GM23248 (cell line): ENCODE data around the gene RPH3AL. TPM values are rescaled to one million over a fixed set of nuclear protein-coding genes. Genes with fewer than 3 reads are reported as not detected.

ENCODE experiments used
- DNase-seq: peaks from one replicate; pipeline ENCODE4 v3.0.0-alpha.2; 2015
- H2AFZ ChIP-seq: fragments of 200-600 bp; sonication (generic); 2 replicates; pipeline ENCODE4 v1.6.1; 2016; ENCODE audit warnings: antibody characterized with exemption
- H3F3A ChIP-seq: fragments of 200-600 bp; sonication (generic); 2 replicates; pipeline ENCODE4 v1.6.1; 2016; ENCODE audit warnings: mild to moderate bottlenecking, antibody characterized with exemption, mixed run types; ENCODE audit not compliant: insufficient read depth
- H3K27ac ChIP-seq: fragments of 200-600 bp; sonication (generic); 2 replicates; pipeline ENCODE4 v1.5.1; 2016; ENCODE audit warnings: mild to moderate bottlenecking
- H3K27me3 ChIP-seq: fragments of 200-600 bp; sonication (generic); replicated peaks from 2 replicates; pipeline ENCODE4 v1.6.1; 2016; ENCODE audit warnings: mild to moderate bottlenecking; ENCODE audit not compliant: insufficient read depth
- H3K36me3 ChIP-seq: fragments of 200-600 bp; sonication (generic); 2 replicates; pipeline ENCODE4 v1.6.1; 2016; ENCODE audit warnings: low read depth, mild to moderate bottlenecking
- H3K4me1 ChIP-seq: fragments of 200-600 bp; sonication (generic); 2 replicates; pipeline ENCODE4 v1.6.1; 2016; ENCODE audit warnings: mild to moderate bottlenecking; ENCODE audit not compliant: insufficient read depth
- H3K4me2 ChIP-seq: fragments of 200-600 bp; sonication (generic); one replicate; pipeline ENCODE4 v1.6.1; 2016; ENCODE audit warnings: mild to moderate bottlenecking; ENCODE audit not compliant: unreplicated experiment
- H3K4me3 ChIP-seq: fragments of 200-600 bp; sonication (generic); 2 replicates; pipeline ENCODE4 v1.5.1; 2016; ENCODE audit warnings: mild to moderate bottlenecking
- H3K79me2 ChIP-seq: fragments of 200-600 bp; sonication (generic); 2 replicates; pipeline ENCODE4 v1.6.1; 2016; ENCODE audit warnings: mild to moderate bottlenecking; ENCODE audit not compliant: insufficient read depth
- H3K9ac ChIP-seq: fragments of 200-600 bp; sonication (generic); 2 replicates; pipeline ENCODE4 v1.6.1; 2016; ENCODE audit warnings: mild to moderate bottlenecking
- H3K9me2 ChIP-seq: fragments of 200-600 bp; sonication (generic); 2 replicates; pipeline ENCODE4 v1.6.1; 2016; ENCODE audit warnings: mixed run types, mild to moderate bottlenecking, moderate library complexity; ENCODE audit not compliant: insufficient read depth
- H3K9me3 ChIP-seq: fragments of 200-600 bp; sonication (generic); one replicate; pipeline ENCODE4 v1.6.1; 2017; ENCODE audit warnings: low read depth
- H4K20me1 ChIP-seq: fragments of 200-600 bp; sonication (generic); 2 replicates; pipeline ENCODE4 v1.6.0; 2016; ENCODE audit not compliant: insufficient read depth
- EZH2 ChIP-seq: fragments of 200-600 bp; sonication (generic); IDR thresholded peaks from 2 replicates; pipeline ENCODE4 v1.6.1; 2018; ENCODE audit warnings: antibody characterized with exemption, mild to moderate bottlenecking; ENCODE audit not compliant: insufficient read depth, poor library complexity, severe bottlenecking
- EZH2phosphoT487 ChIP-seq: fragments of 200-600 bp; sonication (generic); IDR thresholded peaks from 2 replicates; pipeline ENCODE4 v1.6.1; 2018; ENCODE audit warnings: antibody characterized with exemption, moderate library complexity, mild to moderate bottlenecking, low read depth; ENCODE audit not compliant: insufficient read depth
- WGBS, 2 experiments: methylation state at CpG; one replicate each; pipeline ENCODE4 v1.1.6; 2015 to 2017; ENCODE audit warnings: low lambda C conversion rate in 2 of 2, low coverage in 1 of 2; ENCODE audit errors: missing lambda C conversion rate in 2 of 2; 5-methylcytosine and 5-hydroxymethylcytosine counted together
- in situ Hi-C: fragments of 300-500 bp; cut with MboI; formaldehyde crosslinking; loops from 2 replicates; pipeline ENCODE4 v1.15.0; 2020
- polyA plus RNA-seq: library from polyadenylated mRNA; unstranded; fragments of >200 nt; fragmentation: Nextera tagmentation; extraction: Ambion mirVana; gene quantifications from 2 replicates; pipeline ENCODE4 v1.2.1, GENCODE V29; 2016
- total RNA-seq: library from RNA; depleted of rRNA; stranded (reverse); fragments of >200 nt; shearing (Covaris generic); gene quantifications from 2 replicates; pipeline ENCODE4 v1.2.3, GENCODE V29; 2014

RPH3AL gene
- total and polyA plus RNA-seq, 2 experiments from 2014 or later = 2.7 to 5.2 TPM

DNA sequence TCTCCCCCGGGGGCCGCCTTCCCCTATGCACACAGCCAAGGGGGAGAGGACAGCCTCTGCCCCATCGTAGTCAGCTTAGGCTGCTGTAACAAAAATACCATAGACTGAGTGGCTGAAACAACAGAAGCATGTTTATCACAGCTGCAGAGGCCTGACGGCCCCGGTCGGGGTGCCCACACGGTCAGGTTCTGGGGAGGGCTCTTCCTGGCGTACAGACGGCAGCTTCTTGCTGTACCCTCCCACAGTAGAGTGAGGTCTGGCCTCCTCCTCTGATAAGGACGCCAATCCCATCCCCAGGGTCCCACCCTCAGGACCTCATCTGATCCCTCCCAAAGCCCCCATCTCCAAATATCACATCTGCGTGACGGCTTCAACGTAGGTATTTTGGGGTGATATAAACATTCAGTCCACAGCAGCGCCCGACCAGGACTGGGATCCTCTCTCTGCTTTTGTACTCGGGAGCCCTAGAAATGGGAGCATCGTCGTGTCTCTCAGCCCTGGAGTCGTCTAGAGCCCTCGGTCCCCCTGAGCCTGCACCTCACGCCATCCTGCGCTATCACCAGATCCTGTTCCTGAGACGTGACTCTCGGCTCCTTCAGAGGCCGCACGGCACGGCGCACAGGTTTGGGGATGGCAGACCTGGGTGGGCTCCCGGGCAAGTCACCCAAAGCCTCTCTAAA lies 67.8 kb downstream of the RPH3AL start:
- Histone ChIP-seq H3K36me3 (no peaks in the 10 kb centered on the region), H3K4me1 (no peaks in the 10 kb centered on the region), H3K9me3 (no peaks in the 10 kb centered on the region), H3K4me3 (no peak overlapping the region), H3K9me2 (no peaks in the 10 kb centered on the region), H4K20me1 (no peaks in the 10 kb centered on the region), H3F3A (no peaks in the 10 kb centered on the region), H3K9ac (no peak overlapping the region), H2AFZ (no peak overlapping the region), H3K79me2 (no peaks in the 10 kb centered on the region), H3K27me3 (no peaks in the 10 kb centered on the region), H3K4me2 (no peak overlapping the region), H3K27ac (no peak overlapping the region)
- WGBS, 2 experiments = 80% methylated on average over 25 to 29 of the region's 29 CpGs
- in situ Hi-C loops = no loop called here
- no peak for TF ChIP-seq EZH2phosphoT487
- no peak for TF ChIP-seq EZH2
- DNase-seq = no peak

DNA sequence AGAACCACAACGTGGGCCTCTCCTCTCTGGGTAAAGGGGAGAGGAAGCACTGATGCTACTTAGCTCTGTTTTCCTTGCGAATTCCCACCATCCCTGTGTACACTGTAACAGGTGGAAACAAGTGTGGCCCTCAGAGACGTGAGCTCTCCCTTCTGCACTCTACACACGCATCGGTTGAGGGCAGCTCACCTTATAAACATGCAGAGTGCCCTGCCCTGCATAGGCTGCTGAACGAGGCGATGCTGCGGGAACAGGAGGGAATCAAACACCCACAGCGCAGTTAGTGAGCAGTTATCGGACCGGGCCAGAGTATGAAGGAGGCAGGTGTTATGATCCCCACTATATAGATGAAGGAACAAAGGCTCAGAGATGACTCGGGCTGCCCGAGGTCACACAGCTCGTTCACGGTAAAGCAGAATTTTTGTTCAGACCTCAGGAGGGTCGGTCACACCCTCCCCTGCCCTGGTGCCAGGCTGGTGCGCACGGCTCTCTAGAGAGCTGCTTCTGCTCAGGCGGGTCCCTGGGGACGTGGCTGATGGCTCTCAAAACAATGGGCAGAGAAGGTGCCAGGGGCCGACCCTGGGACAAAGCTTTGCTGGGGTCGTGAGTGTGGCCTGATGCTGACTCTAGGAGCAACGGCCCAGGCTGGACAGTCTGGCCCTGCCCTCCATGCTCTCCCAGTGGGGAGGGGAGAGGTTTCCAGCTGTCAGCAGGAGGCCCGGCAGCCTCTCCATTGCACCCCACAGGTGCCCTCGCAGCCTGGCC lies 68.5 kb downstream of the RPH3AL start:
- no peaks in the 10 kb centered on the region for H3K36me3 ChIP-seq
- H3K4me2 ChIP-seq = no peak overlapping the region
- WGBS, 2 experiments = 67 to 75% methylated on average over 23 to 25 of the region's 25 CpGs
- H3F3A ChIP-seq = no peaks in the 10 kb centered on the region
- no peaks in the 10 kb centered on the region for H3K9me2 ChIP-seq
- H3K27ac ChIP-seq = no peak overlapping the region
- H2AFZ ChIP-seq = no peak overlapping the region
- in situ Hi-C loops = no loop called here
- H3K9ac ChIP-seq = no peak overlapping the region
- H3K79me2 ChIP-seq = no peaks in the 10 kb centered on the region
- DNase-seq = no peak
- H4K20me1 ChIP-seq = no peaks in the 10 kb centered on the region
- H3K27me3 ChIP-seq = no peaks in the 10 kb centered on the region
- H3K9me3 ChIP-seq = no peaks in the 10 kb centered on the region
- H3K4me1 ChIP-seq = no peaks in the 10 kb centered on the region
- TF ChIP-seq EZH2 (no peak), EZH2phosphoT487 (no peak)
- no peak overlapping the region for H3K4me3 ChIP-seq

DNA sequence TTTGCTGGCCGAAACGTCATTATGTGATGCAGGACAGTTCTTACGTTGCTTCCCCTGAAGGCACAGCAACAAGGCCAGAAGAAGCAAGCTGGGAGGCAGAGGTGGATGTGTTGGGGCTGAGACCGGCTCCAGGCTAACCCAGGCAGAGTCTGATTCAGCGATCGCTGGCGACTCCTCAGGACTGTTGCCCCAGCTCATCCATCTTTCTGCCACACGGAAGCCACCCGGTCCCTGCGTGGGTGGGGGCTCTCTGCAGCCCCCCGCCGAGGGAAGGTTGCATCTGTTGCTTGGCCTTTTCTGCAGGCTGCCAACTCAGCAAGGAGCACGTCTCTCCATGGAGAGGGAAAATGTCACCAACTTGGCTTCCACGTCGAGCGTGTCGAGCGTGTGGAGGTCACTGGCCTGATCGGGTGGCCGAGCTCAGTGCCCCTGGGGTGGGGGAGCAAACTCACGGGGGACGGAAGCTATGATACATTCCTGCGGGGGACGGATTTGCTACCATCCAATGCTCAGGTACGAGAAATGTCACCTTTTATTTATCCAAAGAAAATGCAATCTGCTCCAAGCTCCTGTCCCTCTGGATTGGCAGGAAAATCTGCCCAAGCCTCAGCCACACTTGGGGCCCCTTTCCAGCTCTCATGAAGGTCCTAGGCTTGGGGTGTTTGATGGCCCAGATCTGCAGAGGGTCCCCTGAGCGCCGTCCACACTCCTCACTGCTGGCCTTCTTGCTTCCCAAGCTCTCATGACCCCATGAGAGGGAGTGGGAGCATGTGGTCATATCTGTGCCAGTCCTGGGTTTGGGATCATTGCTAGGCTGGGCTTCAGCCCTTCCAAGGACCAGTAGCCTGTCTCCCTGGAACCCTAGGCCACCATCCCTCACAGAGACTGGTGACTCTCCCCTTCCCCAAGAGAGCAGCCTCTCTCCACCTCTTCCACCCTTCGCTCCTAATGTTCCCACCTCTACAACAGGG lies 69.4 kb downstream of the RPH3AL start:
- no peaks in the 10 kb centered on the region for H3K4me1 ChIP-seq
- 70 to 73% methylated on average over 28 of the region's 28 CpGs for WGBS, 2 experiments
- TF ChIP-seq EZH2 (no peak), EZH2phosphoT487 (no peak)
- no peaks in the 10 kb centered on the region for H3K9me2 ChIP-seq
- in situ Hi-C loops = no loop called here
- no peak overlapping the region for H3K9ac ChIP-seq
- no peaks in the 10 kb centered on the region for H3K9me3 ChIP-seq
- H4K20me1 ChIP-seq = no peaks in the 10 kb centered on the region
- DNase-seq = no peak
- no peak overlapping the region for H2AFZ ChIP-seq
- no peaks in the 10 kb centered on the region for H3K36me3 ChIP-seq
- no peak overlapping the region for H3K27ac ChIP-seq
- H3K79me2 ChIP-seq = no peaks in the 10 kb centered on the region
- H3K27me3 ChIP-seq = no peaks in the 10 kb centered on the region
- no peak overlapping the region for H3K4me2 ChIP-seq
- no peak overlapping the region for H3K4me3 ChIP-seq
- no peaks in the 10 kb centered on the region for H3F3A ChIP-seq
